Posterior cingulate gyrus (tissue), 11 donors: ENCODE data around the gene TMEM156.
"Not testable (repeated sequence)": the region's sequence is repeated elsewhere in the genome, so short reads cannot be mapped to it uniquely, and the experiment has no call there.

Experiments
- DNase-seq, 10 donors: peaks; one replicate each; pipeline versions ENCODE4 v3.0.0 to v3.0.0-alpha.2; 2020 to 2021; ENCODE audit warnings: mixed read lengths in 3 of 10
- intact Hi-C: fragments of 100-400 bp; cut with DNase I; formaldehyde crosslinking; loops from one replicate; pipeline ENCODE4 v1.15.1; 2023

TMEM156 gene

GRCh38 chr4:38964942-38965775 lies 67.0 kb downstream of the TMEM156 start:
- DNase-seq = no peak
- intact Hi-C loops = no loop called here

DNA sequence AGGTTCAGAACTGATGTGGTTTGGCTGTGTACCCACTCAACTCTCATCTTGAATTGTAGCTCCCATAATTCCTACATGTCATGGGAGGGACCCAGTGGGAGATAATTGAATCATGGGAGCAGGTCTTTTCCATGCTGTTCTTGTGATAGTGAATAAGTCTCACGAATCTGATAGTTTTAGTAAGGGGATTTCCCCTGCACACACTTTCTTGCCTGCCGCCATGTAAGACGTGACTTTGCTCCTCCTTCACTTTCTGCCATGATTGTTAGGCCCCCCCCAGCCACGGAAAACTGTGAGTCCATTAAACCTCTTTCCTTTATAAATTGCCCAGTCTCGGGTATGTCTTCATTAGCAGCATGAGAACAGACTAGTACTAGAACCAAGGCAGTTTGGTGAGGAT lies 73.0 kb downstream of the TMEM156 start:
- DNase-seq, intact Hi-C loops: not testable (repeated sequence)

DNA sequence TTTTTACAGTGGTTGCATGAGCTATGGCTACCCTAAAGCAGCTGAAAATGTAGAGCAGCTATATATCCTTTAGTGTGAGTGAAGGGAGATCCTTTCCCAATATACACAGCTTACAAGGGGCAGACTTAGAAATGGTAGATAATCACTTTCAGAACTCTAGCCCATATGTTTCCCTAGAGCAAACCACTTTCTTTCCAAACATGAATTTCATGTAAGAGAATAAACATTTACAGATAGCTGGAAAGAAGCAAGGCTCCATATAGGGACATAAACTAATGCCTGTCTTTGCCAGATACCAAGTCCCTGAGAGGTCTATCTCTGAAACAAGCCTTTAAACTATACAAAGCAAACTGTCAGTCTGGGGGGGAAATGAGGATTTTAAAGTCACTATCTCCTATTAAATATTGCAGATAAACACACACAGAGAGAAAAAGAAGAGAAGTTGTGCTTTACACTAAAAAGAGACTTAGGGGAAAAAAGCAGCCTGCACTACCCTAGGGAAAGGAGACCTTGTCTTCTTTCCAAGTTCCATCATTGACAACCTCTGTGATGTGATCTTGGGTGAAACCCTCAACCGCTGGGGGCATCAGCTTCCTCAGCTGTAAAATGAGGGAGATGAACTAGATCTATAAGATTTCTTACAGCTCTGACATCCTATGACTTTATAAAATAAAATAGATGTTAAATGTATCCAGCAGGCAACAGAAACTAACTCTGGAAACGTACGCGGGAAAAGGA lies 73.6 kb downstream of the TMEM156 start:
- DNase-seq = no peak
- intact Hi-C loops = no loop called here

DNA sequence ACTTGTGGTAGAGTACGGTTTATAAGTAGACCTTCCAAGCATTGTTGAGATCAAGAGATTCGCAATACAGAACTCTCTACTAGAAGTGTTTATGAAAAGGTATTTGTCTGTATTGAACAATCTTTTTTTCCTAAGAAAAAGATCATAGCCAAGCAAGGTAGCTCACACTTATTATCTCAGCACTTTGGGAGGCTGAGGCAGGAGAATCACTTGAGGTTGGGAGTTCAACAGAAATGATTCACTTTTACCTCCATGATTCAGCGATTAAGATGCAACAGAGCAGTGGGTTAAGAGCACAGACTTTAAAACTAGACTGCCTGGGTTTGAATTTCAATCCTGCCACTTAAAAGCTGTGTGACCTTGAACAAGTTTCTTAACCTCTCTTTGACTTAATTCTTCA lies 74.3 kb downstream of the TMEM156 start:
- intact Hi-C loops = no loop called here
- no peak for DNase-seq

DNA sequence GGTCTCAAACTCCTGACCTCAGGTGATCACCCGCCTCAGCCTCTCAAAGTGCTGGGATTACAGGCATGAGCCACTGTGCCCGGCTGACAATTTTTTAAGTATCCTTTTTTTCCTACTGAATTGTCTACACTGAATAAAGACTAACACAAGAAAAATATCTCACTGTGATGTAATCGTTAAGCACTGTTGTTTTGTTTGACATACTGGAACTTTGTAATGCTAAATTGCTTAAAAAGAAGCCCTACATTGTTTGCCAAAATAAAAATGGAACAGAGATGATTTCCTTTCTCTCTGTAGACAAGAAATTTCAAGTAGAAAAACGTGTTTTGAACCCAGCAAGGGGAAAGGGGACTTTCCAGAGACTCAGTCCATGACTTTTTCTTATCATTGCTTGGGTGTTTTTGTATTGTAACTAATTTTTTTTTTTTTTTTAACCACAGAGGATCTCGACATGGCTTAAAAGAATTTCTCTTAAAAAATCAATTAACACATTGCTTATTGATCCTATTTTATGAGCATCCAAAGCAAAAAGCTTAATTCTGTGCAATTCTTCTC lies 74.9 kb downstream of the TMEM156 start:
- intact Hi-C loops = no loop called here
- no peak for DNase-seq

DNA sequence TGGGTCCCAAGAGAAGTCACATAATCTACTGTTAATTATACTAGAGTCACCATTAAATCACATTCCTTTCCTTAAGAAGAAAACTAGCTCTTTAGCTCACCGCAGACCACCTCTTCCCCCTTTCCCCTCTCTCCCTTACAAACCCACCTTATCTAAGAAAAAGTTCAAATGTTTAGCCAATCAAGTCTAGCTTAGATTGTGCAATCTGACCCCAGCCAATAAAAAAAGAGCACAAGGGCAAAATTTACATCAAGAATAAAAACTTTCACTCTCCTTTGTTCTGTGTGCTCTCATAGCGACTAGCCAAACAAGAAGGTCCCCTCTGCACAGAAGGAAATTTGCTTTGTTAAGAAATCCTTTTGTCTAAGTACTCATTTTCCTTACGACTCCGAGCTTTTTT lies 76.3 kb downstream of the TMEM156 start:
- DNase-seq = no peak
- intact Hi-C loops = no loop called here

DNA sequence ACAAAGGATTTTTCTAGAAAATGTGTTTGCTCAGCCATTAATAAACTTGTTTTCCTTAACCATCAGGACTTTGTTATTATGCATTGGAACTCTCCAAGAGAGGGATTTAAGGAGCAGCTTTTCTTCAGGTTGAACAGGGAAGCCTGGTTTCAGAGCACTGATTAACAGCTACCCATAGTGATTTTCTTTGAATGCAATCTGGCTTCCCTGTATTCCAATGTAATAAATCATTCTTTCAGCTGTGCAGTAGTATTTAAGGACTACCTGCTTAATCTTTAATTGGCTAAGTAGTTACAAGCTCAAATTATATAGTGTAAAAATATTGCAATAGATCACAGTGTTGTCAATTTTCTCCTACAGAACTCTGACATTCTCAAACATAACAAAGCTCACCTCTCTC lies 77.5 kb downstream of the TMEM156 start:
- intact Hi-C loops = no loop called here
- DNase-seq = no peak

GRCh38 chr4:38952017-38952416 lies 80.2 kb downstream of the TMEM156 start:
- no peak for DNase-seq
- intact Hi-C loops = no loop called here

GRCh38 chr4:38951598-38951997 lies 80.6 kb downstream of the TMEM156 start:
- intact Hi-C loops = no loop called here
- no peak for DNase-seq

- intact Hi-C loops = no loop called here
- no peak for DNase-seq
These were observed 81.5 kb downstream of the TMEM156 start for GRCh38 chr4:38950734-38951133.

- DNase-seq = no peak
- intact Hi-C loops = no loop called here
These were observed 82.0 kb downstream of the TMEM156 start for GRCh38 chr4:38950159-38950558.

- intact Hi-C loops = no loop called here
- DNase-seq = no peak
These were observed 82.7 kb downstream of the TMEM156 start for GRCh38 chr4:38949411-38950051.

- DNase-seq = peak in 8 of 10 donors; percentile 19 to 89 (median 46)
- intact Hi-C loops = no loop called here
These were observed 83.7 kb downstream of the TMEM156 start for GRCh38 chr4:38948551-38948950.

- intact Hi-C loops = no loop called here
These were observed 85.3 kb downstream of the TMEM156 start for GRCh38 chr4:38946919-38947318.

GRCh38 chr4:38944440-38944839 lies 87.8 kb downstream of the TMEM156 start:
- DNase-seq = no peak
- intact Hi-C loops = no loop called here

More at GRCh38 chr4:38946919-38947318, 85.3 kb downstream of the TMEM156 start:
- DNase-seq = no peak

DNA sequence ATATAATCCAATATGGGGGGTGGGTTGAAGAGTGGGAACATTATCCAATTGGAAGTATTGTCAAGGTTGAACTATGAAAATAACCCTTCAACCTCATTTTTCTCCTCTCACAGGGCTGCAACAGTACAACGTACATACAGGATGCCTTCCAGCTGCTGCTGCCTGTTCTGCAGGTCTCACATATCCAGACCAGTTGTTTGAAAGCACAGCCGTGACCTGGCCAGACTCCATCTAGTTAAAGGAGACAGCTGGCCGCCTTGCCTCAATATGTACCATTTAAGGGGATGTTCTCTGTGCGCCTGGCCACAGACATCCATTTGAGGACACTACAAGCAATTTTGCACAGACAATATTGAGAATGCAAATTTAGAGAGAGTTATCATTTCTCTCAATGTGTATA lies 88.9 kb downstream of the TMEM156 start:
- intact Hi-C loops = no loop called here
- no peak for DNase-seq

- DNase-seq, intact Hi-C loops: not testable (repeated sequence)
These were observed 90.3 kb downstream of the TMEM156 start for GRCh38 chr4:38941906-38942305.

- intact Hi-C loops = no loop called here
- no peak for DNase-seq
These were observed 91.7 kb downstream of the TMEM156 start for GRCh38 chr4:38940476-38940875.

- no peak for DNase-seq
- intact Hi-C loops = no loop called here
These were observed 93.0 kb downstream of the TMEM156 start for GRCh38 chr4:38939165-38939564.

GRCh38 chr4:38935391-38936073 lies 96.7 kb downstream of the TMEM156 start:
- intact Hi-C loops = no loop called here

DNA sequence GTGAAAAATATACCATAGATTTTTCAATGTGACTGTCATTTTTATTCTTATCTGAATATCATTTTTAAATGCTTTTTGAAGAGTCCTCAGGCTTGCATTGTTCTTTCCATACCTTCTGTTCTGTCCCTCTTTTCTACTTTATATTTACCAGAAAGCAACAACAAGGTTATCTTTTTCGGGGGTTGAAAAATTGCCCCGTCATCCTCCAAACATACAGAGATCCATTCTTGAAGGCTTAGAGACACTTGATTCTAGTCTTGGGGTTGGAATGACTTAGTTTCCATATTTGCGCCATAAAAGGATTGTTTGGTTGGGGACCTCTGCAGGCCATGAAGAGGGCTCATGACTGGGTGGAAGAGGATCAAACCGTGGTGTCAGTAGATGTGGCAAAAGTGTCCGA lies 101.1 kb downstream of the TMEM156 start:
- intact Hi-C loops = no loop called here
- DNase-seq = no peak

More at GRCh38 chr4:38935391-38936073, 96.7 kb downstream of the TMEM156 start:
- no peak for DNase-seq
